Measurements from ENCODE around the gene PSG1.
"Not testable (repeated sequence)": the region's sequence is repeated elsewhere in the genome, so short reads cannot be mapped to it uniquely, and the experiment has no call there.

The PSG1 gene

GRCh38 chr19:42879613-42880012, at the start of gene PSG1:
Gene PSG1, minus strand, starts transcription at chr19:42879713. Its CDS starts 132 bp downstream, at chr19:42879581.
- DNase-seq: no peak

GRCh38 chr19:42928896-42929295, 49.4 kb upstream of the PSG1 start:
- no peak for DNase-seq

- DNase-seq: no peak
Measured at GRCh38 chr19:42926781-42927180, 47.3 kb upstream of the PSG1 start.

- not testable (repeated sequence) for DNase-seq
Measured at GRCh38 chr19:42923106-42923505, 43.6 kb upstream of the PSG1 start.

GRCh38 chr19:42920971-42921370, 41.5 kb upstream of the PSG1 start:
- DNase-seq: not testable (repeated sequence)

GRCh38 chr19:42919757-42920079, 40.2 kb upstream of the PSG1 start:
- DNase-seq: no peak

GRCh38 chr19:42919070-42919756, 39.7 kb upstream of the PSG1 start:
- DNase-seq: not testable (repeated sequence)

GRCh38 chr19:42918377-42919069, 39.0 kb upstream of the PSG1 start:
- DNase-seq: not testable (repeated sequence)

- DNase-seq: not testable (repeated sequence)
Measured at GRCh38 chr19:42917634-42918033, 38.1 kb upstream of the PSG1 start, which contains the start of gene PSG6. Gene PSG6, minus strand, starts transcription at chr19:42917894. Its CDS starts 102 bp downstream, at chr19:42917792.

- not testable (repeated sequence) for DNase-seq
Measured at GRCh38 chr19:42916931-42917330, 37.4 kb upstream of the PSG1 start.

- DNase-seq: not testable (repeated sequence)
Measured at GRCh38 chr19:42913516-42913915, 34.0 kb upstream of the PSG1 start.

- DNase-seq: not testable (repeated sequence)
Measured at GRCh38 chr19:42912941-42913340, 33.4 kb upstream of the PSG1 start.

GRCh38 chr19:42911731-42912130, 32.2 kb upstream of the PSG1 start:
- not testable (repeated sequence) for DNase-seq

- DNase-seq: not testable (repeated sequence)
Measured at GRCh38 chr19:42906162-42906561, 26.6 kb upstream of the PSG1 start.

- not testable (repeated sequence) for DNase-seq
Measured at GRCh38 chr19:42900561-42900960, 21.0 kb upstream of the PSG1 start.

GRCh38 chr19:42899674-42900073, 20.2 kb upstream of the PSG1 start:
- not testable (repeated sequence) for DNase-seq

GRCh38 chr19:42899110-42899509, 19.6 kb upstream of the PSG1 start:
- DNase-seq: not testable (repeated sequence)

GRCh38 chr19:42898656-42899055, 19.1 kb upstream of the PSG1 start:
- DNase-seq: not testable (repeated sequence)

GRCh38 chr19:42897729-42898128, 18.2 kb upstream of the PSG1 start:
- DNase-seq: not testable (repeated sequence)

GRCh38 chr19:42890446-42890845, 10.9 kb upstream of the PSG1 start:
- not testable (repeated sequence) for DNase-seq

- not testable (repeated sequence) for DNase-seq
Measured at GRCh38 chr19:42887876-42888445, 8.4 kb upstream of the PSG1 start.

- DNase-seq: not testable (repeated sequence)
Measured at GRCh38 chr19:42882730-42883129, 3.2 kb upstream of the PSG1 start.

GRCh38 chr19:42882010-42882409, 2.5 kb upstream of the PSG1 start:
- DNase-seq: not testable (repeated sequence)

- not testable (repeated sequence) for DNase-seq
Measured at GRCh38 chr19:42881279-42881678, 1.8 kb upstream of the PSG1 start.
